GM12874 (cell line): Measurements from ENCODE around the gene WDFY1.

Source experiments
- TF ChIP-seq, protein P1 (sequence below): IDR thresholded peaks from 2 replicates; pipeline ENCODE4 v1.5.1; 2011; ENCODE audit warnings: low read depth, mild to moderate bottlenecking, control low read depth, low read length, moderate library complexity; ENCODE audit not compliant: insufficient read depth

The WDFY1 gene

DNA sequence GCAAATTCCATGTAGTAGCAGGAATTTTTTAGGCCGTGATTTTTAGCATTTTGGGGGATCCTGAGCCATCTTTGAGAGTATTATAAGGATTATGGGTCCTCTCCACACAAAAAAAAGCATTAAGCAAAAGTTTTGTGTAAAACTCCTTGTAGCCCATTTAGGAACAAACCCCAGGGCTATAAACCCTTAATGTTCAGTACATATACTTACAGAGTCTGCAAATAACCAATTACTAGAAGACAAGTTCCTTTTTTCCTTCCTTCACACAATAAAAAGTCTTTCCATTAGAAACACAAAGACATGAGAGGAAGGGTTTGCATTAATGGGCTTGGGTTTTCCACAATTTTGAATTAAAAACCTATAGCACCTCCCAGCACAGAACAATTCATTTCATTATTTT is 44.6 kb downstream of the WDFY1 start:
- TF ChIP-seq, protein P1, sequence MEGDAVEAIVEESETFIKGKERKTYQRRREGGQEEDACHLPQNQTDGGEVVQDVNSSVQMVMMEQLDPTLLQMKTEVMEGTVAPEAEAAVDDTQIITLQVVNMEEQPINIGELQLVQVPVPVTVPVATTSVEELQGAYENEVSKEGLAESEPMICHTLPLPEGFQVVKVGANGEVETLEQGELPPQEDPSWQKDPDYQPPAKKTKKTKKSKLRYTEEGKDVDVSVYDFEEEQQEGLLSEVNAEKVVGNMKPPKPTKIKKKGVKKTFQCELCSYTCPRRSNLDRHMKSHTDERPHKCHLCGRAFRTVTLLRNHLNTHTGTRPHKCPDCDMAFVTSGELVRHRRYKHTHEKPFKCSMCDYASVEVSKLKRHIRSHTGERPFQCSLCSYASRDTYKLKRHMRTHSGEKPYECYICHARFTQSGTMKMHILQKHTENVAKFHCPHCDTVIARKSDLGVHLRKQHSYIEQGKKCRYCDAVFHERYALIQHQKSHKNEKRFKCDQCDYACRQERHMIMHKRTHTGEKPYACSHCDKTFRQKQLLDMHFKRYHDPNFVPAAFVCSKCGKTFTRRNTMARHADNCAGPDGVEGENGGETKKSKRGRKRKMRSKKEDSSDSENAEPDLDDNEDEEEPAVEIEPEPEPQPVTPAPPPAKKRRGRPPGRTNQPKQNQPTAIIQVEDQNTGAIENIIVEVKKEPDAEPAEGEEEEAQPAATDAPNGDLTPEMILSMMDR, result no peak

DNA sequence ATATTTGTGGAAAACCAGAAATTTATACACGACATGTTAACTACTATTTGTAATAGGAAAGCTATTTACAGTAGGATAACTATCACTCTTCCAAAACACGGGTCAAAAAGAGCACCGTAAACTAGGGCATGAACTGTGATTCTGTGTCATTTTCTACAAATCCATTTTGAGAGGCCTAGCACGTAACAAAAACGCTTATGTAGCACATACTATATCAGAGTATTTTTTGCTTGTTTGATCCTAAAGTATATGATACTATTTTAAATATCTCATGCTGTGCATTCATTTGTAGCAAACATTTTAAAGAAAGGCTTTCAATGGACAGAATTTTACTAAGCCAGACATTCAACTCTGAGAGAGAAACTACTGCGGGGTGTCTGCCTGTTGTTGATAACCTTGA is 45.1 kb downstream of the WDFY1 start:
- TF ChIP-seq, protein P1, result no peak

DNA sequence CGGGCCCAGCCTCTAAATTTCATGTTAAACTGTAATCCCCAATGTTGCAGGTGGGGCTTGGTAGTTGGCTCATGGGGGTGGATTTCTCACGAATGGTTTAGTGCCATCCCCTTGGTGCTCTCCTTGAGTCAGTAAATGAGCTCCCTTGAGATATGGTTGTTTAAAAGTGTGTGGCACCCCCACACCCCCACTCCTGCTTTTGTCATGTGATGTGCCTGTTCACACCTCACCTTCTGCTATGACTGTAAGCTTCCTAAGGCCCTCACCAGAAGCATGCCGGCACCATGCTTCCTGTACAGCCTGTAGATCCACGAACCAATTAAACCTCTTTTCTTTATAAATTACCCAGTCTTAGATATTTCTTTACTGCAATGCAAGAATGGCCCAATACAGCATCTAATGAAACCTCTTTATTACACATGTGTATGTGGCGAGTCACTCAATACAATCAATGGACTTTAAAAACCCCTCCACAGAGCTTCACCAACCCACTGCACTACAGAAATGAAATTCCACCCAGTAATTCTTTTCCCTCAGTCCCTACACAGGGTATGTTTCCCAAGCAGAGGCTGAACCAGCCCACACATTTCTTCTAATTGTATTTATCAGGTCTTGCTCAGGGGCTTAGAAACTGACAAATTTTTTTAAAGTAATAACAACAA is 47.3 kb downstream of the WDFY1 start:
- TF ChIP-seq, protein P1, result no peak

DNA sequence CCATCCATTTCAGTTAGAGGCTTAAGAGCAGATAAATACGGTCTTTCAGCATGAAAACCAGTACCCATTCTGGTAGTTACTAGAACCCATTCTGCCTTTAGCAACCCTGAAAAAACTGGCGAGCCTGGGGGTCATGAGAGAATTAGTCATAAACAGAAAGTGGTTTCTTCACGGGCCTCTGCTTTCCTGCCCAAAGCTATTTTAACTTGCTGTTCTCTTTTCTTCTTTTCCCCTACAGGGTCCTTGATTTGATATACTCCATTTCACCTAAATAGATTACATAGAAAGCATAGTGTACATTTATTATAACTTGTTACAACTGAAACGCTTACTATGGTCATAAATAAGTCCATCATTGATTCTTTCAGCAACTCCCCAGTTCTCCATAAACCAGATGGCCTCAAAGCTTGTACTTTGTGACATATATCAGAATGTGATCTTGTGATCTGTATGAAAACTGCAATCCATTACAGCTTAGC is 48.3 kb downstream of the WDFY1 start:
- TF ChIP-seq, protein P1, result no peak

DNA sequence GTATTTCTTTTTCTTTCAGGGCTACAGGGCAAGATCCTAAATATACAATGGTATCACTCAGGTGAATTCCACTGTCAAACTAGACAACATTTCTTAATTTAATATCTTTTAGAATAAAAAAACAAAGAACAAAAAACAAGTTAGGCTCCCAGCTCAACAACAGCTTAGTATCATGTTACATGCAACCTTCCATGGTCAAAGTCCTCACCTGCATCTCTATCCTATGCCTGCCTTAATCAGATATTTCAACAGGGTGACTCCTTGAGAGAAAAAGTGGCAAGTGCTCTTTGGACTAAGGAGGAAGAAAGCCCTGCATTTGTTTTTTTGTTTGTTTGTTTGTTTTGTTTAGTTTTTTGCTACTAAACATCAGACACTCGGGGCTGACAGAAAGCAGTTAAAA is 50.2 kb downstream of the WDFY1 start:
- TF ChIP-seq, protein P1, result no peak

DNA sequence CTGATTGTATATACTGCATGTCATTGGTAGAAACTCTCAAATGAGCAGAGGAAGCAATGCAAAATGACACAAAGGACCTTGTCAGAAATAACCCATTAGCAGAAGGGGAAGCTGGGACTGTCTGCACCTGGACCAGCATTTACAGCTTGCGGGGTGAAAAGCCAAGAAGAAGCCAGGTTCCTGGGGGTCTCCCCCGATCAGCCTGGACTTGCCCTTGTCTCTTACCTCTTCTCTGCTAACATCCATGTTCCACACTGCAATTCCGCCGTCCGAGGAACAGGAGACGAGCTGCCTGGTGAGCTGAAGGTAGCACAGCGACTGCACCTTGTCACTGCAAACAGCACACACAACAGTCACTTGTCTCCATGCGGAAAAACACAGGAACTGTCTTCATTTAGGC is 51.1 kb downstream of the WDFY1 start:
- TF ChIP-seq, protein P1, result no peak

DNA sequence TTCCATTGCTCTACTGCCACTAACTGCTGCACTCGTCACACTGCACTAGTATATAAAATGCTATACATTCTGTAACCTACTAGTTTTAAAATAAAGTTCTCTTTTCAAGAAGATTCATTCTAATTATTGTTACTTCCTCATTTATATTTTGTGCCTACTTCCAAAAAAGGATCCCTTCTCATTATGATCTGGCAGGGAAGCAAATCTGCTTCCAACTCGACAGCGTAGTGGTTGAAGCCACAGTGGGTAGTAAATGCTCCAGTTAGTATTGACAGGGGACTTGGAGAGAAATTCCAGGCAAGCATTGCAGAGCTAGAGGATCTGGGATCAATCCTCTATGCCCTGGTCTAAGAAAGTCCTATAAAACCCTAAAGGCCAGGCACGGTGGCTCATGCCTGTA is 54.4 kb downstream of the WDFY1 start:
- TF ChIP-seq, protein P1, result no peak
